ENCODE data around the gene FCHSD2. TPM values are rescaled to one million over a fixed set of nuclear protein-coding genes. Genes with fewer than 3 reads are reported as not detected.
A peak's percentile ranks its signal among the peaks of the same experiment; 100 is the strongest.

Gene FCHSD2
- total and polyA plus RNA-seq, 8 donors = 5.5 to 22.5 (median 10.4) TPM

DNA sequence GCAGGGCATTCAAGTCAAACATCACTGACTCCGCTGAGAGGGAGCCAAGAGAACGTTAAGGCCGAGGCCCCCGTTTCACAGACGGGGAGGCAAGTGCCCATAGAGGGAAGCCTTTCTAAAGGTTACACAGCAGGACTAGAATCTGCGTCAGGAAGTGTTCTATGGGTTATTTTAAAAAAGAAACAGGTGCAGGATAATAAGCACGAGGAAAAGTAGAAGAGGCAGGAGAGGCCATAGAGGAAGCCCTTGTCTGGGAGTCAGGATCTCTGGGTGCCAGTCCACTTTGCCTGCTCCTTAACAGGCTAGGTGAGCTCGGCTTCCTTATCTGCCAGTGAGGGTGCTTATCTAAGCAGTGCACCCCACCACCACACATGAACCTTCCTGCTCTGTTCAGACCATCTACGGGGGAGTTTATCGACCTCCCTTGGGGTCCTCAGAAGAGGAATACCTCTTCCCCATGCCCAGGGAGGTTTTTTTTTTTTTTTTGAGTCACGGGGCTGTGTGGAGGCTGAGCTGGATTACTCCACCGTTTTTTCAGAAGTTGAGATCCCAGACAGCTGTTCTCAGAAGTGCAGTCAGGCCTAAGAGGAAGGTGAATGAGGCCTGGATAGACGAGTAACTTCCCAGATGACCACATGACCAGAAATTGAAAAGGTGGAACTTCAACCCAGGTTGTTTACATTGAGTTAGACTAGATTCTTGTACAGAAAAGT is 1.2 kb upstream of the FCHSD2 start:
- DNase-seq = peak in 3 of 6 donors; percentile 24 to 37 (median 32)
- Histone ChIP-seq H3K9me3 (no peaks in the 10 kb centered on the region), H3K27ac (peak overlapping the region; percentile 70 to 97 (median 92)), H3K27me3 (no peaks in the 10 kb centered on the region), H3K4me1 (peaks cover 31 to 44% (median 32%) of the 10 kb centered on the region in 3 donors), H3K36me3 (no peaks in the 10 kb centered on the region), H3K4me3 (peak overlapping the region in 2 of 4 donors; percentile 17 to 86)
- WGBS, 2 donors = 8 to 9% methylated on average over 13 of the region's 13 CpGs
- intact Hi-C loops (cut with DNase I) = no loop called here
- TF ChIP-seq, protein P1, sequence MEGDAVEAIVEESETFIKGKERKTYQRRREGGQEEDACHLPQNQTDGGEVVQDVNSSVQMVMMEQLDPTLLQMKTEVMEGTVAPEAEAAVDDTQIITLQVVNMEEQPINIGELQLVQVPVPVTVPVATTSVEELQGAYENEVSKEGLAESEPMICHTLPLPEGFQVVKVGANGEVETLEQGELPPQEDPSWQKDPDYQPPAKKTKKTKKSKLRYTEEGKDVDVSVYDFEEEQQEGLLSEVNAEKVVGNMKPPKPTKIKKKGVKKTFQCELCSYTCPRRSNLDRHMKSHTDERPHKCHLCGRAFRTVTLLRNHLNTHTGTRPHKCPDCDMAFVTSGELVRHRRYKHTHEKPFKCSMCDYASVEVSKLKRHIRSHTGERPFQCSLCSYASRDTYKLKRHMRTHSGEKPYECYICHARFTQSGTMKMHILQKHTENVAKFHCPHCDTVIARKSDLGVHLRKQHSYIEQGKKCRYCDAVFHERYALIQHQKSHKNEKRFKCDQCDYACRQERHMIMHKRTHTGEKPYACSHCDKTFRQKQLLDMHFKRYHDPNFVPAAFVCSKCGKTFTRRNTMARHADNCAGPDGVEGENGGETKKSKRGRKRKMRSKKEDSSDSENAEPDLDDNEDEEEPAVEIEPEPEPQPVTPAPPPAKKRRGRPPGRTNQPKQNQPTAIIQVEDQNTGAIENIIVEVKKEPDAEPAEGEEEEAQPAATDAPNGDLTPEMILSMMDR (IDR thresholded peaks at IDR 0.05) = no peak
- FAIRE-seq = no peak
- peak; percentile 2 to 31 (median 11) for ATAC-seq

DNA sequence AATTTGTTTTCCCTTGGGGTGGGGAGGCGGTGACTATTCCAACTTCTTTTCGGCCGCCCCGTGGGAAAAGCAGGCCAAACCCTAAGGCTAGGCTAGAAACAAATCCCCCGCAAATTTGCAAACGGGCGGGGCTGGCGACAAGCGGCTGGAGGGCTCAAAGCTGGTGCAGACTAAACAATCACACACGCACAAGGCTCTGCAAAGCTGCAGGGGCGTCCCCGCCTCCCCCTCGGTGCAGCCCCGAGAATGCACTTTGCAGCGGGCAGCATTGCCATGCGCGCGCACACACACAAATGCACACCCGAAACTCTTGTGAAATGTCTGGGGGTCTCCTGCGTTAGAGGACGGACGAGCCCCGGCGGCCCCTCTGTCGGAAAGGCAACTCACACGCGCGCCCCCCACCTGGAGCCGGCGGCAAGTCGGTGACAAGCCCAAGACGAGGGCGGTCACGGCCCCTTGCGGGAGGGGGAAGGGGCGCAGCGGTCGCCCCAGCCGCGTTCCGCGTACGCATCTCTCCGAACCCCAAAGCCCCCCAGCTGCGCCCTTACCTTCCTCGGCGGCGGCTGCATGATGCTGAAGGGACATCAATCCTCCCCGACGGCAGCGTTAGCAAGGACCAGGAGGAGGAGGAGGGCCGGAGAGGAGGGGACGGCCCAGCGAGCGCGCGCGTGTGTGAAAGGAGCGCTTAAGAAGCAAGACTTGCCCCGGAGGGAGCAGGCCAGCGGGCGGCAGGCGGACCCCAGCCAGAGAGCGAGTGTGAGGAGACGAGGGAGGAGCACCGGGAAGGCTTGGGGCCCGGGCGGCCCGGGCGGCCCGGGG is 600 bp downstream of the FCHSD2 start:
- H3K9me3 ChIP-seq = no peaks in the 10 kb centered on the region
- 0% methylated on average over 41 to 71 of the region's 71 CpGs for WGBS, 2 donors
- peaks cover 18 to 30% (median 23%) of the 10 kb centered on the region in 3 donors for H3K4me1 ChIP-seq
- H3K27ac ChIP-seq = peak overlapping the region; percentile 88 to 97 (median 96)
- FAIRE-seq (no peak), DNase-seq (peak; percentile 66 to 92 (median 75)), ATAC-seq (peak; percentile 12 to 40 (median 24))
- no peaks in the 10 kb centered on the region for H3K36me3 ChIP-seq
- peak overlapping the region; percentile 82 to 87 (median 85) for H3K4me3 ChIP-seq
- TF ChIP-seq, protein P1 (IDR thresholded peaks at IDR 0.05) = no peak
- intact Hi-C loops (cut with DNase I) = no loop called here
- no peaks in the 10 kb centered on the region for H3K27me3 ChIP-seq

DNA sequence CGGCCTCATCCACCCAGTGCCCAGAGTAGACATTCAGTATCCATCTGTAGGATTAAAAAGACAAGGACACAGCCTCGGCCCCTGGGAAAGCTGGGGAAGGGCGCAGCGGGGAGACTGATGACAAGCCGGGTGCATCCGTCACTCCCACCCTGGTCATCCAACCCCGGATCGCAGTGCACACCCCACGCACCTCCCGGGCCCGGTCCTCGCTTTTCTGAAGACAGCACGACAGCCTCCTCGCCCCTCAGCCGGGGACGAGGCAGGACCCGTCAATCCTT is 1.1 kb downstream of the FCHSD2 start:
- peak in 3 of 6 donors; percentile 26 to 66 (median 60) for DNase-seq
- intact Hi-C loops (cut with DNase I) = no loop called here
- TF ChIP-seq, protein P1 (IDR thresholded peaks at IDR 0.05) = no peak

DNA sequence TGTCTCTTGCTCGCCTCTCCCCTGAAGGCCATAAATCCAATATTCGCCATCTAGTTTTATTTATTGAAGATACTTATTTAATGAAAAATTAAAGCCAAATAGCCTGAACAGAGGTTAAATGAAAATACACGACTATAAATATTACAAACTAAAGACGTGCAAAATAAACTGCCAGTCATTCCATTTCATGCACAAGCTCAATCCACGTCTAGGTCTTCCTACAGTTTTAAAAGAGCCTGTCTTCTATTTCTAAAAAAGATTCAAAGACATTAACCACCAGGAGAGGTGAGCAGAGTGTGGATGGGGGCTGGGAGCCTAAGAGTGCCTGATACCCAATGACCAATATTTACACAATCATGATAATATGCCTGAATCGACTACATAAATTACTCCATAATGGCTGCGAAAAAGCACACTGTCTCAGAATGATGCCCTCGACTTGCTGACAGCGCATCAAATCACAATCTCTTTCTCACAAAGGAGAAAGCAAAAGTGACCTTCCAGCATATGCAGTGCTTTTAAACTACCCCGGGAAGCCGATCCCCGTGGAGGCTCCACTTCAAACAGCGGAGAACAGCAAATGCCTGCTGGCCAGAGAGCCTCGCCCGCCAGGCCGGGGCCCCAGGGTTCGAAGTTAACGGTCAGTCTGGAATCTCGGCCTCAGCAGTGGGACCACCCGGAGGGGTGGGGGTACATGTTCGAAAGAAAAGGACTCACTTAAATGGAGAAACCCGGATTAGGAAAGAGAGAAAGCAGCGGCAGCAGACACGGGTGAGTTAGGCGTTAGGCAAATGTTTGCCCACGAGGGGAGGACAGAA is 1.7 kb downstream of the FCHSD2 start:
- ATAC-seq = no peak
- intact Hi-C loops (cut with DNase I) = no loop called here
- 10 to 14% methylated on average over 26 of the region's 26 CpGs for WGBS, 2 donors

More for the DNA sequence above, 1.1 kb downstream of the FCHSD2 start:
- WGBS, 2 donors = 1 to 3% methylated on average over 17 of the region's 17 CpGs
- H3K4me3 ChIP-seq = peak overlapping the region; percentile 82 to 87 (median 85)
- H3K27ac ChIP-seq = peak overlapping the region in 2 of 4 donors; percentile 62 to 97
- FAIRE-seq (no peak), ATAC-seq (no peak)
- no peaks in the 10 kb centered on the region for H3K9me3 ChIP-seq
- H3K36me3 ChIP-seq = no peaks in the 10 kb centered on the region
- H3K27me3 ChIP-seq = no peaks in the 10 kb centered on the region
- H3K4me1 ChIP-seq = peaks cover 18 to 30% (median 23%) of the 10 kb centered on the region in 3 donors

More for the DNA sequence above, 1.7 kb downstream of the FCHSD2 start:
- H3K27me3 ChIP-seq = no peaks in the 10 kb centered on the region
- H3K36me3 ChIP-seq = no peaks in the 10 kb centered on the region
- H3K9me3 ChIP-seq = no peaks in the 10 kb centered on the region
- peak overlapping the region; percentile 82 to 87 (median 85) for H3K4me3 ChIP-seq
- TF ChIP-seq, protein P1 (IDR thresholded peaks at IDR 0.05) = no peak
- DNase-seq (peak in 2 of 6 donors; percentile 31 to 67), FAIRE-seq (no peak)
- H3K4me1 ChIP-seq = peaks cover 14 to 26% (median 23%) of the 10 kb centered on the region in 3 donors
- peak overlapping the region in 2 of 4 donors; percentile 62 to 97 for H3K27ac ChIP-seq
